Mesenchymal stem cell (in vitro differentiated cells and primary cell): ENCODE measurements around the gene SNRNP40.

ENCODE experiments used
- DNase-seq: peaks from one replicate; pipeline ENCODE4 v3.0.0-alpha.2; 2013
- H2AFZ ChIP-seq: one replicate; pipeline ENCODE4 v1.6.1; 2013; ENCODE audit warnings: low read depth, mild to moderate bottlenecking, control low read depth, inconsistent platforms, low read length, moderate library complexity
- H2AK5ac ChIP-seq: 2 replicates; pipeline ENCODE4 v1.6.1; 2013; ENCODE audit warnings: low read length, moderate library complexity, mild to moderate bottlenecking, inconsistent platforms; ENCODE audit not compliant: severe bottlenecking
- H2BK120ac ChIP-seq: one replicate; pipeline ENCODE4 v1.6.1; 2013; ENCODE audit warnings: low read depth, mild to moderate bottlenecking, inconsistent platforms, low read length, moderate library complexity
- H2BK12ac ChIP-seq, 2 experiments: one replicate each; pipeline ENCODE4 v1.6.1; 2013; ENCODE audit warnings: inconsistent platforms in 2 of 2, low read length in 2 of 2, mild to moderate bottlenecking in 2 of 2, moderate library complexity in 2 of 2, control low read depth in 1 of 2
- H2BK15ac ChIP-seq: one replicate; pipeline ENCODE4 v1.6.1; 2013; ENCODE audit warnings: mild to moderate bottlenecking, low read depth, inconsistent platforms; ENCODE audit not compliant: poor library complexity, severe bottlenecking
- H2BK5ac ChIP-seq: 2 replicates; pipeline ENCODE4 v1.6.1; 2013; ENCODE audit warnings: low read depth, mild to moderate bottlenecking, low read length, control low read depth, inconsistent platforms; ENCODE audit not compliant: poor library complexity, severe bottlenecking
- H3K14ac ChIP-seq, 2 experiments: one replicate each; pipeline ENCODE4 v1.6.1; 2013; ENCODE audit warnings: inconsistent platforms in 2 of 2, low read length in 2 of 2, control low read depth in 1 of 2, mild to moderate bottlenecking in 1 of 2, moderate library complexity in 1 of 2
- H3K18ac ChIP-seq, 2 experiments: one replicate each; pipeline ENCODE4 v1.6.1; 2013; ENCODE audit warnings: inconsistent platforms in 2 of 2, low read length in 2 of 2, control low read depth in 1 of 2, low read depth in 1 of 2, mild to moderate bottlenecking in 1 of 2
- H3K23ac ChIP-seq, 2 experiments: one replicate each; pipeline ENCODE4 v1.6.1; 2013; ENCODE audit warnings: inconsistent platforms in 2 of 2, low read length in 2 of 2, mild to moderate bottlenecking in 2 of 2, moderate library complexity in 2 of 2, control low read depth in 1 of 2
- H3K27ac ChIP-seq: 2 replicates; pipeline ENCODE4 v1.5.1; 2013; ENCODE audit warnings: mild to moderate bottlenecking, moderate library complexity, low read length, control low read depth, inconsistent platforms; ENCODE audit not compliant: poor library complexity, severe bottlenecking
- H3K27me3 ChIP-seq, 2 experiments: 2 replicates each; pipeline versions ENCODE4 v1.6.1 to v1.7.0; 2013; ENCODE audit warnings: low read length in 2 of 2, mild to moderate bottlenecking in 2 of 2, moderate library complexity in 2 of 2, control low read depth in 1 of 2, inconsistent platforms in 1 of 2; ENCODE audit not compliant: control insufficient read depth in 1 of 2, insufficient read depth in 1 of 2
- H3K36me3 ChIP-seq, 2 experiments: 2 replicates each; pipeline versions ENCODE4 v1.6.1 to v1.7.0; 2013; ENCODE audit warnings: low read length in 2 of 2, control low read depth in 1 of 2, inconsistent platforms in 1 of 2, low read depth in 1 of 2, mild to moderate bottlenecking in 1 of 2; ENCODE audit not compliant: insufficient read depth in 2 of 2, control insufficient read depth in 1 of 2
- H3K4ac ChIP-seq, 2 experiments: one replicate each; pipeline ENCODE4 v1.6.1; 2013; ENCODE audit warnings: inconsistent platforms in 2 of 2, low read length in 2 of 2, mild to moderate bottlenecking in 2 of 2, moderate library complexity in 2 of 2, control low read depth in 1 of 2, low read depth in 1 of 2
- H3K4me1 ChIP-seq: 2 replicates; pipeline ENCODE4 v1.6.1; 2013; ENCODE audit warnings: low read depth, low read length, control low read depth; ENCODE audit not compliant: control insufficient read depth, insufficient read depth
- H3K4me2 ChIP-seq: 2 replicates; pipeline ENCODE4 v1.6.1; 2013; ENCODE audit warnings: low read length, mild to moderate bottlenecking, inconsistent platforms; ENCODE audit not compliant: poor library complexity, severe bottlenecking
- H3K4me3 ChIP-seq, 2 experiments: 2 replicates each; pipeline versions ENCODE4 v1.5.1 to v1.7.0; 2013; ENCODE audit warnings: low read length in 2 of 2, mild to moderate bottlenecking in 2 of 2, control low read depth in 1 of 2, low read depth in 1 of 2; ENCODE audit not compliant: insufficient read depth in 1 of 2
- H3K79me1 ChIP-seq: replicated peaks from 2 replicates; pipeline ENCODE4 v1.6.1; 2013; ENCODE audit warnings: mild to moderate bottlenecking, control low read depth, low read length, inconsistent platforms; ENCODE audit not compliant: poor library complexity, severe bottlenecking
- H3K9ac ChIP-seq: 2 replicates; pipeline ENCODE4 v1.7.0; 2013; ENCODE audit warnings: mild to moderate bottlenecking, low read length, moderate library complexity
- H3K9me3 ChIP-seq: 2 replicates; pipeline ENCODE4 v1.7.0; 2013; ENCODE audit warnings: mild to moderate bottlenecking, low read length; ENCODE audit not compliant: control insufficient read depth
- H4K8ac ChIP-seq: one replicate; pipeline ENCODE4 v1.6.1; 2013; ENCODE audit warnings: inconsistent platforms, mild to moderate bottlenecking, low read length, moderate library complexity
- H4K91ac ChIP-seq: one replicate; pipeline ENCODE4 v1.6.1; 2013; ENCODE audit warnings: mild to moderate bottlenecking, low read length, inconsistent platforms
- WGBS: methylation state at CpG from one replicate; pipeline ENCODE4 v1.1.7; 2013; ENCODE audit warnings: mixed read lengths; 5-methylcytosine and 5-hydroxymethylcytosine counted together

The SNRNP40 gene

DNA sequence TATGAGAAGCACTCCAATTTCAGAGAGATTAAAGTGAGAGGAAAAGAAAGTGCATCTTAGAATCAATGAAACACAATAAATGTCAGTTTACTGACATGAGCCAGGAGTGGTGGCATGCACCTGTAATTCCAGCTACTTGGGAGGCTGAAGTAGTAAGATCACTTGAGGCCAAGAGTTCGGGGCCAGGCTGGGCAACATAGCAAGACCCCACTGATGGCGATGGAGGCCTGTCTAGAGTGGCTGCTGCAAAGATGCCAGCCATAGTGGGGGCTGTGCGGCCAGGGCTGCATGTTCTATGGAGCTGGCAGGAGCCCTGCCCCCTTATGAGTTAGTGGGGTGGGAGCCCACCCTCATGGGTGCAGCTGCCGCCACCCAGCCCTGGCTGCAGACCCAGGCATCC, 27.5 kb upstream of the SNRNP40 start:
- peaks cover 17% of the 10 kb centered on the region for H3K79me1 ChIP-seq
- no peak overlapping the region for H3K4me2 ChIP-seq
- H3K23ac ChIP-seq = no peak overlapping the region
- no peak overlapping the region for H2AFZ ChIP-seq
- peak overlapping the region; percentile 60 for H4K8ac ChIP-seq
- H2BK12ac ChIP-seq = no peak overlapping the region
- H2BK5ac ChIP-seq = no peak overlapping the region
- DNase-seq = no peak
- H3K36me3 ChIP-seq = peaks cover 21 to 52% of the 10 kb centered on the region in 2 experiments
- no peak overlapping the region for H3K27ac ChIP-seq
- H4K91ac ChIP-seq = no peak overlapping the region
- H2BK15ac ChIP-seq = no peak overlapping the region
- H3K9me3 ChIP-seq = no peaks in the 10 kb centered on the region
- no peak overlapping the region for H2AK5ac ChIP-seq
- no peaks in the 10 kb centered on the region for H3K4me1 ChIP-seq
- WGBS = 100% methylated on average over 4 of the region's 4 CpGs
- no peaks in the 10 kb centered on the region for H3K27me3 ChIP-seq
- H3K18ac ChIP-seq = no peak overlapping the region
- no peak overlapping the region for H3K4ac ChIP-seq
- H3K14ac ChIP-seq = no peak overlapping the region
- H2BK120ac ChIP-seq = no peak overlapping the region
- H3K4me3 ChIP-seq = no peak overlapping the region
- H3K9ac ChIP-seq = no peak overlapping the region

GRCh38 chr1:31318146-31318545, 21.6 kb upstream of the SNRNP40 start:
- H2BK120ac ChIP-seq = no peak overlapping the region
- DNase-seq = no peak
- no peak overlapping the region for H2BK15ac ChIP-seq
- no peak overlapping the region for H3K23ac ChIP-seq
- H2BK5ac ChIP-seq = no peak overlapping the region
- no peaks in the 10 kb centered on the region for H3K9me3 ChIP-seq
- no peaks in the 10 kb centered on the region for H3K27me3 ChIP-seq
- no peak overlapping the region for H4K8ac ChIP-seq
- H3K14ac ChIP-seq = no peak overlapping the region
- no peak overlapping the region for H2AK5ac ChIP-seq
- H3K4ac ChIP-seq = no peak overlapping the region
- H2AFZ ChIP-seq = no peak overlapping the region
- H3K79me1 ChIP-seq = peaks cover 17% of the 10 kb centered on the region
- H3K4me1 ChIP-seq = no peaks in the 10 kb centered on the region
- no CpG with 5 or more reads among the region's 1 CpG for WGBS
- no peak overlapping the region for H2BK12ac ChIP-seq
- H3K9ac ChIP-seq = no peak overlapping the region
- no peak overlapping the region for H3K27ac ChIP-seq
- H3K4me2 ChIP-seq = no peak overlapping the region
- no peak overlapping the region for H3K18ac ChIP-seq
- H3K36me3 ChIP-seq = peaks cover 6 to 86% of the 10 kb centered on the region in 2 experiments
- no peak overlapping the region for H4K91ac ChIP-seq
- H3K4me3 ChIP-seq = no peak overlapping the region

GRCh38 chr1:31315902-31316301, 19.3 kb upstream of the SNRNP40 start:
- H4K91ac ChIP-seq = no peak overlapping the region
- no peak overlapping the region for H3K4me2 ChIP-seq
- no peak overlapping the region for H2BK120ac ChIP-seq
- no peak overlapping the region for H3K23ac ChIP-seq
- H3K18ac ChIP-seq = no peak overlapping the region
- no peak overlapping the region for H3K27ac ChIP-seq
- no peak overlapping the region for H2BK5ac ChIP-seq
- no peak overlapping the region for H3K4ac ChIP-seq
- H3K9ac ChIP-seq = no peak overlapping the region
- WGBS = 99% methylated on average over 3 of the region's 3 CpGs
- H3K27me3 ChIP-seq = no peaks in the 10 kb centered on the region
- peaks cover 18% of the 10 kb centered on the region for H3K79me1 ChIP-seq
- no peak for DNase-seq
- no peak overlapping the region for H2AFZ ChIP-seq
- no peak overlapping the region for H2AK5ac ChIP-seq
- H3K36me3 ChIP-seq = peaks cover 14 to 94% of the 10 kb centered on the region in 2 experiments
- no peaks in the 10 kb centered on the region for H3K9me3 ChIP-seq
- H3K14ac ChIP-seq = no peak overlapping the region
- no peak overlapping the region for H2BK12ac ChIP-seq
- no peaks in the 10 kb centered on the region for H3K4me1 ChIP-seq
- H3K4me3 ChIP-seq = no peak overlapping the region
- H4K8ac ChIP-seq = no peak overlapping the region
- no peak overlapping the region for H2BK15ac ChIP-seq

DNA sequence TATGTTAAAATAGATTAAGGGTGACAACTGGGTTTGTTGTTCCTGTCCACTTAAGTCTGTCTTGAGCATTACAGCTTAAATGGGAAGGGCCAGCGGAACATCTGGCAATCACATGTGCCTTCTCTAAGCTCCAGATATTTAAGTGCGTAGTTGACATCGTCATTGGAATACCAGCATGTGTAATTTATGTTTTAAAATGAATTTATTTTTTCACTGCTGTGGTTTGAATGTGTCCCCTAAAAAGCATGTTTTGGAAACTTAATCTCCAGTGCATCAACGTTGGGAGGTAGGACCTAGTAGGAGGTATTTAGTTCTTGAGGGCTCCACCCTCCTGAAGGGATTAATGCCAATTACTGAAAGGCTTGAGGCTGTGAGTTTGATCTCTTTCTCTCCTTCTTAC, 13.6 kb upstream of the SNRNP40 start:
- H3K27me3 ChIP-seq = no peaks in the 10 kb centered on the region

More for the DNA sequence above, 13.6 kb upstream of the SNRNP40 start:
- Histone ChIP-seq H2BK15ac (no peak overlapping the region), H3K4ac (no peak overlapping the region), H3K23ac (no peak overlapping the region), H3K4me1 (no peaks in the 10 kb centered on the region), H3K9ac (no peak overlapping the region), H3K14ac (no peak overlapping the region), H2AFZ (no peak overlapping the region), H4K91ac (no peak overlapping the region), H3K27ac (no peak overlapping the region), H3K9me3 (no peaks in the 10 kb centered on the region), H3K36me3 (peaks cover 15 to 51% of the 10 kb centered on the region in 2 experiments), H2BK12ac (no peak overlapping the region), H4K8ac (no peak overlapping the region), H2BK120ac (no peak overlapping the region), H3K4me2 (no peak overlapping the region), H3K18ac (no peak overlapping the region), H2BK5ac (no peak overlapping the region), H3K79me1 (peaks cover 26% of the 10 kb centered on the region), H2AK5ac (no peak overlapping the region), H3K4me3 (no peak overlapping the region)
- no peak for DNase-seq
- WGBS = 83% methylated on average over 4 of the region's 4 CpGs
